ENCODE measurements around the gene USP31.

USP31 gene

GRCh38 chr16:23072769-23073549, 76.3 kb downstream of the USP31 start:
- TF ChIP-seq PATZ1 (CRISPR knock-in tag; IDR thresholded peaks at IDR 0.05; ENCODE audit: borderline replicate concordance) (no peak), BACH2 (CRISPR knock-in tag; IDR thresholded peaks at IDR 0.05; ENCODE audit: borderline replicate concordance) (no peak), POU6F1 (CRISPR knock-in tag; IDR thresholded peaks at IDR 0.05; ENCODE audit: borderline replicate concordance, low read depth) (no peak), ZNF8 (CRISPR knock-in tag; IDR thresholded peaks at IDR 0.05) (no peak), ZC3H10 (CRISPR knock-in tag; IDR thresholded peaks at IDR 0.05) (no peak), ESRRG (CRISPR knock-in tag; IDR thresholded peaks at IDR 0.05) (no peak), ZFP3 (CRISPR knock-in tag; IDR thresholded peaks at IDR 0.05) (no peak), RARB (CRISPR knock-in tag; IDR thresholded peaks at IDR 0.05) (no peak), TOX (CRISPR knock-in tag; IDR thresholded peaks at IDR 0.05; ENCODE audit: borderline replicate concordance) (no peak), CSRNP3 (CRISPR knock-in tag; IDR thresholded peaks at IDR 0.05) (no peak), OSR1 (CRISPR knock-in tag; IDR thresholded peaks at IDR 0.05) (no peak), GLIS3 (CRISPR knock-in tag; IDR thresholded peaks at IDR 0.05) (no peak), ARNTL (CRISPR knock-in tag; IDR thresholded peaks at IDR 0.05; ENCODE audit: borderline replicate concordance, low read depth) (no peak), ZFP30 (CRISPR knock-in tag; IDR thresholded peaks at IDR 0.05) (no peak), ISL1 (CRISPR knock-in tag; IDR thresholded peaks at IDR 0.05) (no peak), TCF4 (CRISPR knock-in tag; IDR thresholded peaks at IDR 0.05; ENCODE audit: borderline replicate concordance) (no peak), PPARA (CRISPR knock-in tag; IDR thresholded peaks at IDR 0.05; ENCODE audit: borderline replicate concordance) (no peak), SNAI2 (CRISPR knock-in tag; IDR thresholded peaks at IDR 0.05) (no peak), CSDC2 (CRISPR knock-in tag; IDR thresholded peaks at IDR 0.05) (no peak), TSHZ2 (CRISPR knock-in tag; IDR thresholded peaks at IDR 0.05) (no peak)
- peak; percentile 31 for ATAC-seq

GRCh38 chr16:23072084-23072599, 77.1 kb downstream of the USP31 start:
- peak; percentile 85 for ATAC-seq
- peak; percentile 42; the same call in 1 of the 2 replicates for TF ChIP-seq TSHZ2 (CRISPR knock-in tag; IDR thresholded peaks at IDR 0.05)
- TF ChIP-seq POU6F1 (CRISPR knock-in tag; IDR thresholded peaks at IDR 0.05; ENCODE audit: borderline replicate concordance, low read depth): no peak
- TF ChIP-seq ISL1 (CRISPR knock-in tag; IDR thresholded peaks at IDR 0.05): peak; percentile 38; the same call in 1 of the 2 replicates
- no peak for TF ChIP-seq GLIS3 (CRISPR knock-in tag; IDR thresholded peaks at IDR 0.05)
- TF ChIP-seq PATZ1 (CRISPR knock-in tag; IDR thresholded peaks at IDR 0.05; ENCODE audit: borderline replicate concordance): no peak
- TF ChIP-seq CREB5 (CRISPR knock-in tag; IDR thresholded peaks at IDR 0.05; ENCODE audit: low read depth): peak; percentile 32; the same call in 1 of the 2 replicates

Data from SK-N-SH treated with all-trans-retinoic acid at 6 μM for 48 hours (cell line).